Lung microvascular endothelial cell (primary cell): ENCODE data around the gene SERPINA4. TPM values are rescaled to one million over a fixed set of nuclear protein-coding genes. Genes with fewer than 3 reads are reported as not detected.

Experiments used
- DNase-seq, 2 donors: peaks; one replicate each; pipeline versions ENCODE4 v3.0.0 to v3.0.0-alpha.2; 2010; ENCODE audit warnings: low read depth in 2 of 2
- total RNA-seq: library from RNA; depleted of rRNA; stranded (reverse); fragments of >200 nt; gene quantifications from 2 replicates; pipeline ENCODE4 v1.2.1, GENCODE V29; 2014

SERPINA4 gene, protein sequence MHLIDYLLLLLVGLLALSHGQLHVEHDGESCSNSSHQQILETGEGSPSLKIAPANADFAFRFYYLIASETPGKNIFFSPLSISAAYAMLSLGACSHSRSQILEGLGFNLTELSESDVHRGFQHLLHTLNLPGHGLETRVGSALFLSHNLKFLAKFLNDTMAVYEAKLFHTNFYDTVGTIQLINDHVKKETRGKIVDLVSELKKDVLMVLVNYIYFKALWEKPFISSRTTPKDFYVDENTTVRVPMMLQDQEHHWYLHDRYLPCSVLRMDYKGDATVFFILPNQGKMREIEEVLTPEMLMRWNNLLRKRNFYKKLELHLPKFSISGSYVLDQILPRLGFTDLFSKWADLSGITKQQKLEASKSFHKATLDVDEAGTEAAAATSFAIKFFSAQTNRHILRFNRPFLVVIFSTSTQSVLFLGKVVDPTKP
- total RNA-seq: not detected in 2 replicates

DNA sequence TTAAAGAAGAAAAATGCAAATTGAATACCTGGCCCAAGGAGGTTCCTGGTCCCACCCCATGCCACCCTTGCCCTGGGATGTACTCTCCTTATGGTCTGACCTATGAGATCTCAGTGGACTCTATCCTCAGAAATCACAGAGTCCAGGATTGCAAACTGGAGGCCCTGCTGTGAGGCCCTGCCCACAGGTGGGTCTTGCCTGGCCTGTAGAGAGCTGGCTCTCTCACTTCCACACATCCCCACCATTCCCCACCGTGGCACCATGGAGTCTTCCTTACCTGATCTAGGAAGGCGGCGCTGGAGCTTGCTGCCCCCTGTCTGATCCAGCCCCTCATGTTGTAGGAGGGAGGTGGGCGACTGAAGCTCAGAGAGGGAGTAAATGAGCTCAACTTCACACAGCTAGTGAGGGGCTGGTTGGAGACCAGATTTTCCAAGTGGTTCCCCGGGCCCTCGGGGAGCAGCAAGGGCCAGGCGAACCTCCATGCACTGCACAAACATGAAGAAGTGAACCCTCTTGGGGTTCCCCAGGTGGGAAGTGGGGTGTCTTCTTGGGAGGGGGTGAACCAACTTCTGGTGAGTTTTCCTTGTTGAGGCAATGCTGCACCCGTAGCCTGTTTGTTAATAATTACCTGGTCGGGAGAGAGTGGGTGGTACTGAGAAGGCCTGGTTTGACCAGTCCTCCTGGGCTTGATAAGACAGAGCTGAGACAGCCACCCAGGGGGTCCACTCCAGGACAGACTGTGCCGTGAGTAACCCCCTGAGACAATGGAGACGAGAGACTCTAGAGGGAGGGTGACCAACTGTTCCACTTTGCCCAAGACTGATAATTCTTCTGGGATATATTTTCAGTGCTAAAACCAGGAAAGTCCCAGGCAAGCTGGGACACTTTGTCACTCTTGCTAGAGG lies at the start of gene SERPINA4:
Gene SERPINA4, plus strand, starts transcription at position 692 of the 905 bp plus-strand sequence. CDS start 2,041 bp downstream, outside the sequence.
- DNase-seq: no peak

DNA sequence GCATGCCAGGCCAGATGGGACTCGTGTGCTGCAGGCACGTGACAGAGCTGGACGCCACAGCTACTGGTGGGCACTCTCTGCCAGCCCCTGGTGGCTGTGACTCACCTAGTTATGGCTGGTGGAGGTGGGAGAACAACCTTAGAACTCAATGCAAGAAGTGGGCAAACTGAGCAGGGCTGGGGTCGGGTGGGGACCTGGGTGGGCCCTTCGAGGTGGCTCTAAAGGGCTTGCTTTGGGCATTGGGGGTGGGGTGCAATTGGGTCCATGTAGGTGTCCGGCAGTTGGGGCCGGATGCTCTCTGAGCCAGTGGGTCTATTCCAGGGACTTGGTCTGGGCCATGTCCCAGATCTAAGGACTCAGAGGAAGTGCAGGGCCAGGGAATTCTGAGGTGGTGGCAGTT lies 46.9 kb upstream of the SERPINA4 start:
- DNase-seq: no peak

DNA sequence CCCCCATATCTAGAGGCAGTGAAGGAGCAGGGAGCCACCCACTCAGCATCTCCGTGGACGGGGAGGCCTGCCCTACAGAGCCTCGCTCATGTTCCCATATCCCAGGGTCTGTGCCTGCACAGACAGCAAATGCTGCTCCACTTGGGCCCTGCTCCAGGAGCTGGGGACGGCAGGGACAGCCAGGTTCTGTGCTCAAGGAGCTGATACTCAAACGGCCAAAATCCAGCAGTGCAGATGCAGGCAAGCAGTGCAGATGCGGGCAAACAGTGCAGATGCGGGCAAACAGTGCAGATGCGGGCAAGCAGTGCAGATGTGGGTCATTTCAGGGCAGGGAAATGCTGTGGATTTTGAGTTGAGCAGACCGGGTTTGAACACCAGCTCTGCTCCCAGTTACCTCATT lies 45.8 kb upstream of the SERPINA4 start:
- no peak for DNase-seq

DNA sequence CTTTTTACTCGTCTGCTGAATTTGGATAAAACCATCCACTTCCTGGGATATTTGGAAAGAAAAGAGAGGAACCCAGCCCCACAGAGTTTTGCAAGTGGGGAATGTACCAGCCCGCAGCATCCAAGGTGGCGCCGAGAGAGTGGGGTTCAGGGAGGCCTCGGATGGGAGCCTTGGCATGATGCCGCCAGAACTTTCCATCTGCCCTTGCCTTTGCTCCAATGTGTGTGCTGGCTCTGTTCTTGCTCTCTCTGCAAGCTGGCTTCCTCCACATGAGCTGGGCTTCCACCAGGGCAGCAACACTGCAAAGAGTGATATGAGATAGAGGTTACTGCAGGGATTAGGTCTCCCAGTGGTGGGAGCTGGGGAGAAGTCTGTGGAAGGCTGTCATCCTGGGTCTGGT lies 45.4 kb upstream of the SERPINA4 start:
- DNase-seq: no peak

DNA sequence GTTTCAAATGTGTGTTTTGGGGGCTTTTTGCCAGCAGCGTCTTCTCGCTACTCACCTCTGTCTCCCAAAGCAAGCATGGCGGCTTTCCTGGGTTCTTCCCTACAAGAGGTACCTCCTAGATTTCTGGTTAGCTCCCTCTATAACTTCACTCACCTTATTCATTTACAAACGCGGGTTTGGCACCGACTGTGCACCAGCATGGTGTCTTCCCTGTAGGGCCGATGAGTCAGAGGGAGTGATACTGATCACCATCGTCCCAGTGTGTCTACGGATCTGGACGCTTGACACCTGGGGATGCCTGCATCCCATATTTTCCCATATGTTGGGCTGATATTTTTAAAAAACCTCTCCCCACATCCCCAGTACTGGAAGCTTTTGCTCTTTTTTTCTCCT lies 44.0 kb upstream of the SERPINA4 start:
- DNase-seq: no peak

DNA sequence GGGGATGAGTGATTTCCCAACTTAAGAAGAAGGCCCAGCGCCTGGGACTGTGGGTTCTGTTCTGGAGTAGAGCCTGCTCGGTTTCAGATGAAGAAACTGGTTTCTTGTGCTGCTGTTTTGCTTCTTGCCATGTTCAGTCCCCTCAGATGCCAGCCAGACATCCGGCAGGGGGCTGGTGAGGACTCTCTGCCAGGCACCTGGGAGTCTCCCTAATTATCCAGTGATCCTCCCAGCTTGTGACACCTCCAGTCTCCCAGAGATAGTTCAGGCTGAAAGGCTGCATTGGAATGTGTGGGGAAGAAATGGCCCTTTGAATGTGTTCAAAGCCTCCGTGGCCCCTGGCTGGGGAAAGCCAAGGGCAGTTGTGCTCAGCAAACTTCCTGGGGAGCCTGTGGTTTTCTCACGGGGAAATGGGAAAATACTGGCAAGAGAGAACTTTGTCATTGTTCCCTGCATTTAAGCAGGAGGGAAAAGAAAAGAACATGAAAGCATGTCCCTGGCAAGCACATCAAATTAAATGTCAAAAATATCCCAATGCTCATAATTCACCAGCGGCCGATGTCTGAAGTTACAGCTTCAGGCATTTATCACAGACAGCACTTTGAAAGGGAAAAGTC lies 43.5 kb upstream of the SERPINA4 start:
- DNase-seq: no peak

DNA sequence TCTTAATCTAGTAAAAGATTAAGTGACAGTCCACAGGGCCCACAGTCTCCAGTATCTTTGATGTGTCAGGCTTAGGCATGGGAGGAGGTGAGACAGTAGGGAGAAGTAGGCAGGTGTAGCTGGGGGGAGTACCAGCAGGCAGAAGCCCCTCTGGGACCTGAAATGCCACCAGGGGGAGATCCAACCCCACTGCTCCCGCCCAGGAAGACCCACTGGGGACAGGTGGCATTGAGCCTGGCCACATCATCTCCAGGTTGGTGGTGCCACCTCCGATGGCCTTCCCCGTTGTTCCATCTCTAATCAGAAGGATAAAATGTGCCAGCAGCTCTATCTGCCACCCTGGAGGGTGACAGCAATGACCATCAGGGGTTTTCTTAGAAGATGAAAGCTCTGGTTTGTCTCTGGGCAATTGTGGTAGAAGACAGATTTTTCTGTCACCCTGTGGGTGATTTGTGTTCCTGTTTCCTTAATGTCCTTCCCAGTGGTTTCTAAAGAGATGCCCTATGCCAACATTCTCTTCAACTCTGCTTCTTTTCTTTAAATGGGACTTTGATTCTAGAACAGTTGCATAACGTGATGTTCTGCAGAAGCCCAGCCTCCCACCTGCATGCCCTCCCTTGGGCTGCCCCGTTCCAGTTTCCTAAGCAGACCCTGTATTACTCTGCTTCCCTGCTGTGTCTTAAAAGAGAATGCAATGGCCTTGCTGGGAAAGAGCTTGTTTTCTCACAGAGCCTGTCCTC lies 39.7 kb upstream of the SERPINA4 start:
- DNase-seq: no peak

DNA sequence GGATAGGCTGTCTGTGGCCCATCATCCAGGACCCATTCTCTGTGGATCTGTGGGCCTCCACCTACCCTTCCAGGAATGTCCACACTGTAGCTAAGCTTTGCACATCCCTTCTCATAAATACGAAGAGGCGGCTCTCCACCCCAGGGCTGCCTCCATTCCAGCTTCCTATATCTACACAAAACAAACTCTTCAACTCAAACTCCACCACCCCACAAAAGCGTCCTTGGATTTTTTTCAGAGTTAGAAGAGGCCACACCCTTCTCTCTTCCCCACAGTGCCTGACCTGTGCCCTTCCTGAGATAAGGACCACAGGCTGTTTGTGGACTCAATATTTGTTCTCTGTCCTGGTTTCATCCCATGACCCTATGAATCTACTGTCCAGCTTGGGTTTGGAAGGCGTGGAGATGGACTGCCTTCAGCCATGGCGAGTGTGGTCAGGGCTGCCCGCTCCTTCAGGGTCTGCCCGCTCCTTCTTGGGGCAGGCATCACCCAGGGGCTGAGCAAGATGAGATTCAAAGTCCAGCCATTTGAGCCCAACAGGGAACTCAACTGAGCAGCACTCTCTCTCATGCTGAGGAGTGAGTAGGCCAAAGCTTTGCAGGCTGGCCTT lies 39.0 kb upstream of the SERPINA4 start:
- DNase-seq: no peak

DNA sequence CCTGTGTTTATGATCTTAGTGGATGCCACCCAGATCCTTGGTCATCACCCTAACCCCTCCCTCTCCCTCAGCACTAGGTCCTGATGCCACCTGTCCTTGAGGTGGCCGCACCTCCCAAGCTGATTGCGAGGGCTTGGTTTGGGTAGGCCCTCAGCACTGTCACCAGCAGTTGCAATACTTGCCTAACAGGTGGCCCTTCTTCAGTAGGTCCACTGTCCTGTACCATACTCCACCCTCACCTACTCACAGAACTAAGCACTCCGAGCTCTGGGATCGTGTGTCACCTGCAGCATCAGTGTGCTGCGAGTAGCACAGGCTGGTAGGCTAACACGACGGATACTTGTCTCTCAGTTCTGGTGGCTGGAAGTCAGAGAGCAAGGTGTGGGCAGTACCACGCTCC lies 38.0 kb upstream of the SERPINA4 start:
- DNase-seq: no peak

DNA sequence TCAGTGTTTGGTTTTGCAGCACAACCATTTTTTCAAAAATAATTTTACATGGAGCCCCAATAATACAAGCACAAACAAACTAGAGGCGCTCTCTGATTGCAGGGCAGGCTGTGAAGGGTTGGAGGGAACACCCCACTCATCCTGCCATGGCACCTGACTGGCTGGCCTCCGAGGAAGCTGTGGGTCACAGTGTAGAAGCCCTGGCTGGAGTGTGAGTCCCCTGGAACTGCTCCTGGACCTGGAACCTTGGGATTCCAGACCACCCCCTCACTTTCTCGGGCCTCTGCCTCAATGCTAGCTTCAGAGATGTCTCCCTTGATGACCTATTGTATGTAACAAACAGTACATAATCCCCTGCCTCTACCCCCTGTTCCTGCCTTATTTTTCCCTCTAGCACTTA lies 37.1 kb upstream of the SERPINA4 start:
- no peak for DNase-seq

DNA sequence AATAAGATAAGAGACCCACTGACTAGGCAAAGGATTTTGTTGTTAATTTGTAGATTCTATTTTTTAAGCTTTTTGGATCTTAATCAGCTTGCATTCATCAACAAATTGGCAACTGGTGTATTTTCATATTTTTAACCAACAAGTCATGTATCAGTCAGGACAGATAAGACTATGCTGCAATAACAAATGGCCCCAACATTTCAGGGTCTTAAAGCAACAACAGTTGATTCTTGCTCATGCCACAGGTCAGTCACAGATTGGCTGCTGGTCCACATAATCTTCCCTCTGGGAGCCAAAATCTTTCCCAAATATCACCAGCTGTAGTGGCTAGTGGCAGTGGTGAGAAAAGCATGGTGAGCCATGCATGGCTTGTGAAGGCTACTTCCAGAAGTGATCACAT lies 30.1 kb upstream of the SERPINA4 start:
- no peak for DNase-seq

DNA sequence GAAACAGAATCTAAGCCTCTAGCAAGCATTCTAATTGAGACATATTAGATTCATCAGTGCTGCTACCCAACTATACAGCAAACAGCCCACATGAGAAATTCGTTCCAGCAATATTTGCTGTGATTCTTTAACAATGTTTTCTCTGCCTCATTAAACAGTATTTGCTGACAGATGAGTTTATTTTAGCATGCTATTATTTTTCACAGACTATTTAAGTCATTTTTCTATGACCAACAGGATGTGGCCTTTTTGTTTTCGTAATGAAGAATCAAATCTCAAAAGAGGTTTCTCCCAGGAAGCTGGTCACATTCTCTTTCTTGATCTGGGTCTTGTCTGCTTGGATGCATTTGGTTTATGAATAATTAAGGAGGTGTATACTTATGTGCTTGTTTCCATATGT lies 28.8 kb upstream of the SERPINA4 start:
- no peak for DNase-seq

DNA sequence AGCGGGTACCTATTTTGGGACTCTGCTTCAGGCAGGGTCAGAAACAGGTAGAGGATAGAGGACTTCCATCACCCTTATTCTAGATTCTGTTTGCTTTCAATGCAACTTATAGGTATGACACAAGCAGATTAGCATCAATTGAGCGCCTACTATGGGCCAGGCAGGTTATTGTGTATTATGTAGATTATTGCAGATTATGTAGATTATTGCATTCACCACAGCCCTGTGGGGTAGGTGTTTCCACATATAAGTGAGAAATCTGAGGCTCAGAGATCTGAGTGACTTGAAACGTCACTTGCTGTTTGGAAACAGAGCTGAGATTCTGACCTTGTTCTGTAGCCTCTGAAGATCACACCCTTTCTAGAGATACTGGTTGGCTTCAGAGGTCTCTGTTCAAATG lies 25.7 kb upstream of the SERPINA4 start:
- no peak for DNase-seq

DNA sequence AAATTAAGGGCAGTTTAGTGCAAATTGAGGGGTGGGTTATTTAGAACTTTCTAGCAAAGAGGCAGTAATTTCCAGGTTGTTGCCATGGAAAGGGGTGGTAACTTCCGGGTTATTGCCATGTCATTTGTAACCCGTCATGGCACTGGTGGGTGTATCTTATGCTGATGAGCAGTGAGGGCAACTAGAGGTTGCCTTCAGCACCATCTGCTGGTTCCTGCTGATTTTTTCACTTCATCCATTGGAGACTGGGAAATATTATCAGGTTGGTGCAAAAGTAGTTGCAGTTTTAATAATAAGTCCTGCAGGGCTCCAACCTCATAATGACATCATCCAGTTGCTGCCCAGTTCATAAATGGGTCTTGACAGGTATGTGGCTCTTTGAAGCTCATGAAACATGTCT lies 24.4 kb upstream of the SERPINA4 start:
- peak in 1 of 2 donors; percentile 16 for DNase-seq

DNA sequence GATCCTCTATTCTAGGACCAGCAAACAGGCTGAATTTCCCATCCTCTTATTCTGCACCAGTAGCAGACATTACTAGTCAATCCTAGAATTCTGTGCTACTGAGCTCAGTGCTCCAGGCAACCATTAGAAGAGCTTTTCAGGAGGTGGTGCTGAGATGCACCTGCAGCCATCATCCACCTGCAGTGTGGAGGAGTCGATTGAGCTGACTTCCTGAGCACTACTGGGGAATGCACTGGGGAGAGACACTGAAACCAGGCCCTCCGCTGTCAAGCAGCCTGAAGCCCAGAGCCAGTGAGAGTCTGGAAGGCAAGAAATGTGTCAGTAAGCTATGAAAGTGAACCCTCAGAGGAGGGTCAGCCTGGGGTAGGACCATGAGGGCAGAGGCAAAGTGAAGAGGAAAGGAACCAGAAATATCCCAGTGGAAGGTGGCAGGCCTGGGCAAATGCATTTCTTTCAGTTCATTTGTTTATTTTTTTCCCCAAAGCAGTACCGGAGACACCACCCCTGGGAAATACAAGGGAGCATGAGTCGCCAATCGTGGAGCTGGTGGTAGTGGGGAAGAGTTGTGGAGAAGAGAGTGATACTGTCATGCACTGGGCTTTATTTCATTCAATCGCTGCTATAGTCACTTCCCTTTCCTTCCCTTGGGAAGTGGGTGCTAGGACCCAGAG lies 23.0 kb upstream of the SERPINA4 start:
- DNase-seq: no peak

DNA sequence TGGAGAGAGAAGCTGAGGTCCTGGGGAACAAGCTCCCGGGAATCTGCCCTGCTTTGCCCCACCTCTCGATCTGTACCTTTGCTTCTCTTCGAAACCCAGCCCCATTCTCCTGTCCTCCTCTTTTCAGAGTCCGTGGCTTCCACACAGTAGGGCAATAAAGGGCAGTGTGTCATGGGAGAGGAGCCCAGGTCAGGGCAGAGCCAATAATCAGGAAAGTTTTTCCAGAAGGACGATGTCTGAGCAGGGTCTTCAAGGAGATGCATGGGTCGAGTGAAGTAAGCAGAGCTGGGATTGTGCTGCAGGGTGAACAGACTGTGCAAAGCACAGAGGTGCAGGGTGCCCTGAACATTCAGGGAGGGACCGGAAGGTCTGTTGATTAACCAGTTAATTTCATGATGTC lies 22.1 kb upstream of the SERPINA4 start:
- no peak for DNase-seq

DNA sequence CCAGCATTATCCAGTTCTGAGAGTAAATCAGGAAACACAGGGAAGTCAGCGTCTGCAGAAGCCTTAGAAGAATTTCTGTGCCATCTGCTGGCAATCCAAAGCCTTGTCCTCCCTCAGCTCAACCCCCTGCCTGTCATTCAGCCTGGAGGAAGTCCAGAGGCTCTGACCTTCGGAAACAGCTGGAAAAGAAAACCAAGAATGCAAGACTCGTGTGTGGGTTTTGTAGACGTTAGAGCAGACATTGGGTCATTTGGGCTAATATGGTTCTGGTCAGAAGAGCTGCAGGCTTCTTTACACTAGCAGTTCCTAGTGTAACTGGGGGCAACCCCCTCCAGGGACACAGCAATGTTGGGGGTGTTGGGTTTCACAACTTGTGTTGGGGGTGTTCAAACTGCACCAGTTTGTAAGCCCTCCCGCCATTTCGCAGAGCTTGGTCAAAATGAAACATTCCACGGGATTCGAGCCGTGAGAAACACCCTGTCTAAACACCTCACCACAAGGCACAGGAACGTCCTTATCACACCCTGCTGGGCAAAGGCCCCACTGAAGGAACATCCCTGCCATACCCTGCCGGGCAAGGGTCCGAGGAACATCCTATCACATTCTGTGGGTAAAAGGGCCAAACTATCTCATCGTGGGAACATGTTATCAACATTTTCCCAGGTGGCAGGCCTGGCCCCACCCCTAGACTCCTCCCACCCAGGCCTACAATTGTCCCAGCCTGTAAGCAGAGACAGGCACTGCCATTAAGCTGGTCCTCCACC lies 21.0 kb upstream of the SERPINA4 start:
- DNase-seq: peak; percentile 33 to 72

DNA sequence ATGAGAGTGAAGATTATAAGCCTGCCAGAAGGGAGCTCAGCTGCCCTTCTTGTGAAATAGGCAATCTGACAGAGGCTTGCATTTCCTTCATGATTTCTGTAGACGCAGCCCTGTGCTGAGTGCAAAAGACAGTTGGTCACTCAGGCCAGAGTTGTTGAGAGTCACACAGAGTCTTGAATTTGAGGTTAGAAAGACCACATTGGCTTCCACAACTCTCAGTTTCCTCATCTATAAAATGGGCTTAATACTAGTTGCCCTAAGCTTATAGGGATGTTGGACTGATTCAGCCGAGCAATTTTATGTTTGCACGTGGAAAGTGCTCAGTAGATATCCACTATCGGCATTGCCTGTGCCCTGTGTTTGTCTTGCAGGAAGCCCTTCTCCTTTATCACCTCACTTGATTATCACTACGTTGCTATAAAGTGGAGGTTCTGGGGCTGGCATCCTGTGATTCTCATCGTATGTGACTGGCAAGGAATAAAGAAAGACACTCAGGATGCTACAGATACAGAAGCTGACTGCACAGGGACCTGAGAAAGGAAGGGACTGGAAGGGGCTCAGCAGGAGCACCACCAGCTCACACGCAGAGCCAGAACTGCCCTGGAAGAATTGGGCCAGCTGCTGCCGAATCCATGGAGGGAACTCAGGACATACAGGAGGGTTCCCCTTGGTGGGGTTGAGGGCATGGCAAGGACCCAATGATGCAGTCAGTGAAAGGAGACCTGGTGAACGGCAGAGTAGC lies 19.8 kb upstream of the SERPINA4 start:
- no peak for DNase-seq
